IMR-90 (cell line): ENCODE results near the gene CD93. TPM values are rescaled to one million over a fixed set of nuclear protein-coding genes. Genes with fewer than 3 reads are reported as not detected.

Experiments
- ATAC-seq: fragments of 200-7000 bp; cut with Tn5 transposase; 2 replicates; pipeline ENCODE4 v1.9.1; 2020; ENCODE audit warnings: low read depth, mild to moderate bottlenecking, moderate library complexity
- BruUV-seq: library from RNA; stranded (reverse); fragments of 400-500 nt; replicated peaks from 2 replicates; lab custom pipeline; 2021; lab: Mats Ljungman, UMichigan
- CTCF ChIA-PET: fragments of 300-600 bp; formaldehyde crosslinking; extraction: SDS; loops from one replicate; lab custom pipeline; 2021; ENCODE audit warnings: antibody characterized with exemption; lab: Yijun Ruan, JAX
- POLR2A ChIA-PET: fragments of 300-600 bp; sonication (Branson Sonifier 250); formaldehyde crosslinking; loops from one replicate; lab custom pipeline; 2022; ENCODE audit warnings: antibody characterized with exemption; ENCODE audit not compliant: unreplicated experiment; lab: Charles Lee
- DNase-seq: peaks from one replicate; pipeline ENCODE4 v3.0.0; 2013
- H2AFZ ChIP-seq: replicated peaks from 2 replicates; pipeline ENCODE3; 2013; ENCODE audit warnings: low read length, mild to moderate bottlenecking; ENCODE audit not compliant: poor library complexity
- H2AK5ac ChIP-seq: 2 replicates; pipeline ENCODE4 v1.6.1; 2013; ENCODE audit warnings: low read depth, low read length, inconsistent platforms
- H2AK9ac ChIP-seq: replicated peaks from 2 replicates; pipeline ENCODE3; 2013; ENCODE audit warnings: mild to moderate bottlenecking, low read depth, low read length, moderate library complexity; ENCODE audit not compliant: poor library complexity
- H2BK120ac ChIP-seq: 2 replicates; pipeline ENCODE4 v1.6.1; 2013; ENCODE audit warnings: low read depth, low read length, inconsistent platforms
- H2BK15ac ChIP-seq: 3 replicates; pipeline ENCODE4 v1.6.1; 2013; ENCODE audit warnings: low read depth, low read length, inconsistent platforms
- H2BK20ac ChIP-seq: 2 replicates; pipeline ENCODE4 v1.6.1; 2013; ENCODE audit warnings: low read depth, mild to moderate bottlenecking, inconsistent platforms, low read length, moderate library complexity
- H2BK5ac ChIP-seq: 2 replicates; pipeline ENCODE4 v1.6.1; 2013; ENCODE audit warnings: mild to moderate bottlenecking, low read depth, low read length, inconsistent platforms; ENCODE audit not compliant: poor library complexity, severe bottlenecking
- H3K14ac ChIP-seq: replicated peaks from 2 replicates; pipeline ENCODE4 v1.6.1; 2013; ENCODE audit warnings: low read depth, low read length, inconsistent platforms
- H3K18ac ChIP-seq: 2 replicates; pipeline ENCODE4 v1.6.1; 2013; ENCODE audit warnings: low read depth, low read length, control low read depth
- H3K23ac ChIP-seq: 2 replicates; pipeline ENCODE4 v1.6.1; 2013; ENCODE audit warnings: low read depth, low read length, inconsistent platforms
- H3K27ac ChIP-seq: 2 replicates; pipeline ENCODE4 v1.5.1; 2013; ENCODE audit warnings: mild to moderate bottlenecking, control low read depth, low read length; ENCODE audit not compliant: insufficient read depth
- H3K27me3 ChIP-seq: 2 replicates; pipeline ENCODE4 v1.6.1; 2013; ENCODE audit warnings: low read length; ENCODE audit not compliant: control insufficient read depth, insufficient read depth
- H3K36me3 ChIP-seq: 2 replicates; pipeline ENCODE4 v1.6.1; 2013; ENCODE audit warnings: low read length, mixed read lengths; ENCODE audit not compliant: control insufficient read depth, insufficient read depth
- H3K4ac ChIP-seq: 2 replicates; pipeline ENCODE4 v1.6.1; 2013; ENCODE audit warnings: low read depth, low read length, inconsistent platforms
- H3K4me1 ChIP-seq: 2 replicates; pipeline ENCODE4 v1.6.1; 2013; ENCODE audit warnings: low read length, mixed read lengths; ENCODE audit not compliant: control insufficient read depth, insufficient read depth
- H3K4me2 ChIP-seq: 2 replicates; pipeline ENCODE4 v1.6.1; 2013; ENCODE audit warnings: low read depth, mild to moderate bottlenecking, control low read depth, low read length, moderate library complexity
- H3K4me3 ChIP-seq: 2 replicates; pipeline ENCODE4 v1.5.1; 2013; ENCODE audit warnings: low read depth, mild to moderate bottlenecking, control low read depth, low read length, moderate library complexity; ENCODE audit not compliant: insufficient read depth
- H3K56ac ChIP-seq: 2 replicates; pipeline ENCODE4 v1.6.1; 2013; ENCODE audit warnings: low read length, inconsistent platforms; ENCODE audit not compliant: insufficient read depth; ENCODE audit errors: extremely low read depth
- H3K79me1 ChIP-seq, 2 experiments: 2 replicates each; pipeline ENCODE4 v1.6.1; 2013; ENCODE audit warnings: low read length in 2 of 2, inconsistent platforms in 1 of 2, low read depth in 1 of 2
- H3K9ac ChIP-seq: 2 replicates; pipeline ENCODE4 v1.6.1; 2013; ENCODE audit warnings: low read depth, low read length, control low read depth
- H3K9me1 ChIP-seq: 2 replicates; pipeline ENCODE4 v1.6.1; 2013; ENCODE audit warnings: low read length, inconsistent platforms; ENCODE audit not compliant: insufficient read depth
- H3K9me3 ChIP-seq: 2 replicates; pipeline ENCODE4 v1.6.1; 2013; ENCODE audit warnings: low read length; ENCODE audit not compliant: control insufficient read depth, insufficient read depth
- H4K20me1 ChIP-seq: 2 replicates; pipeline ENCODE4 v1.6.1; 2013; ENCODE audit warnings: low read length, inconsistent platforms; ENCODE audit not compliant: insufficient read depth
- H4K5ac ChIP-seq: 2 replicates; pipeline ENCODE4 v1.6.1; 2013; ENCODE audit warnings: mild to moderate bottlenecking, low read depth, low read length, control low read depth
- H4K8ac ChIP-seq, 2 experiments: 2 replicates each; pipeline ENCODE4 v1.6.1; 2013; ENCODE audit warnings: low read depth in 2 of 2, low read length in 2 of 2, control low read depth in 1 of 2, inconsistent platforms in 1 of 2
- H4K91ac ChIP-seq: 2 replicates; pipeline ENCODE4 v1.6.1; 2013; ENCODE audit warnings: low read depth, low read length, inconsistent platforms; ENCODE audit not compliant: insufficient read depth
- MAZ ChIP-seq: IDR thresholded peaks from 2 replicates; pipeline ENCODE4 v1.6.1; 2012; ENCODE audit warnings: low read depth, mild to moderate bottlenecking, low read length, improper control_type of control experiment, moderate library complexity, borderline replicate concordance
- MXI1 ChIP-seq: IDR thresholded peaks from 2 replicates; pipeline ENCODE4 v1.6.1; 2012; ENCODE audit warnings: low read depth, mild to moderate bottlenecking, low read length, moderate library complexity, borderline replicate concordance
- WGBS, 2 experiments: methylation state at CpG; one replicate each; pipeline versions ENCODE4 v1.1.5 to v1.1.7; 2013; ENCODE audit warnings: missing lambda C conversion rate in 2 of 2; ENCODE audit not compliant: insufficient read length in 1 of 2; ENCODE audit errors: extremely low coverage in 2 of 2; 5-methylcytosine and 5-hydroxymethylcytosine counted together
- dilution Hi-C: fragments of 300-500 bp; cut with HindIII; formaldehyde crosslinking; loops from one replicate; pipeline ENCODE4 v1.14.3; 2018; ENCODE audit warnings: low sequenced_read_pairs; ENCODE audit not compliant: unreplicated experiment
- in situ Hi-C: fragments of 300-500 bp; cut with MboI; formaldehyde crosslinking; loops from 3 replicates; pipeline ENCODE4 v1.14.3; 2019; ENCODE audit warnings: low sequenced_read_pairs, inconsistent platforms, mixed read lengths
- intact Hi-C: fragments of 100-400 bp; cut with micrococcal nuclease; formaldehyde crosslinking; loops from 2 replicates; pipeline ENCODE4 v1.10.0; 2022
- polyA plus RNA-seq, 3 experiments: library from polyadenylated mRNA; depleted of rRNA; stranded (reverse); fragments of >200 nt; gene quantifications; 2 replicates each; pipeline ENCODE4 v1.2.3, GENCODE V29; 2012; ENCODE audit warnings: low replicate concordance in 1 of 3
- total RNA-seq: library from RNA; depleted of rRNA; stranded (reverse); fragments of >200 nt; gene quantifications from 2 replicates; pipeline ENCODE4 v1.2.3, GENCODE V29; 2012

Gene CD93
- total and polyA plus RNA-seq, 2 of the 4 experiments (the other 2 are of a cell fraction): under 0.01 to 0.02 TPM

DNA sequence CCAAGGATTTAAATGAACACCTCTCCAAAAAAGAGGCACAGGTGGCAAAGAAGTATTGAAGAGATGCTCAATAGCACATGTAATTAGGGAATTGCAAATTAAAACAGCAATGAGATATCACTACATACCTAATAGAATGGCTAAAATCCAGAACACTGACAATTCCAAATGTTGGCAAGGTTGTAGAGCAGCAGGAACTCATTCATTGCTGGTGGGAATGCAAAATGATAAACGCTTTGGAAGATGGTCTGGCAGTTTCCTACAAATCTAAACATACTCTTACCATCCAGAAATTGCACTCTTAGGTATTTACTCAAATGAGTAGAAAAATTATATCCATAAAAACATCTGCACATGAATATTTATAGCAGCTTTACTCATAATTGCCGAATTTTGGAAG, 17.0 kb downstream of the CD93 start:
- H3K14ac ChIP-seq: no peak overlapping the region
- ChIA-PET POLR2A (no interaction called here), CTCF (no interaction called here)
- TF ChIP-seq MXI1 (no peak), MAZ (no peak)
- no peak overlapping the region for H2AFZ ChIP-seq
- no peak overlapping the region for H4K8ac ChIP-seq
- no peaks in the 10 kb centered on the region for H3K79me1 ChIP-seq
- H2AK9ac ChIP-seq: no peak overlapping the region
- no peak overlapping the region for H2BK5ac ChIP-seq
- no peak overlapping the region for H2BK15ac ChIP-seq
- no peak overlapping the region for H2BK20ac ChIP-seq
- H3K9ac ChIP-seq: no peak overlapping the region
- H2BK120ac ChIP-seq: no peak overlapping the region
- H3K4me1 ChIP-seq: no peaks in the 10 kb centered on the region
- H3K36me3 ChIP-seq: no peaks in the 10 kb centered on the region
- no peak overlapping the region for H4K91ac ChIP-seq
- H3K18ac ChIP-seq: no peak overlapping the region
- H3K56ac ChIP-seq: no peak overlapping the region
- H2AK5ac ChIP-seq: no peak overlapping the region
- BruUV-seq: no TSS peak
- H3K4ac ChIP-seq: no peak overlapping the region
- no peaks in the 10 kb centered on the region for H4K20me1 ChIP-seq
- dilution Hi-C loops: no loop called here
- intact Hi-C loops: no loop called here
- H4K5ac ChIP-seq: no peak overlapping the region
- no peak overlapping the region for H3K27ac ChIP-seq
- in situ Hi-C loops: no loop called here
- H3K23ac ChIP-seq: no peak overlapping the region
- no peak overlapping the region for H3K4me3 ChIP-seq
- no CpG with 5 or more reads among the region's 2 CpGs for WGBS, 2 experiments
- no peaks in the 10 kb centered on the region for H3K9me3 ChIP-seq
- H3K27me3 ChIP-seq: peaks cover 27% of the 10 kb centered on the region
- H3K4me2 ChIP-seq: no peak overlapping the region
- DNase-seq (no peak), ATAC-seq (no peak)
- H3K9me1 ChIP-seq: no peaks in the 10 kb centered on the region
